Stomach (tissue), 9 donors: Measurements from ENCODE around the gene RAB36. TPM values are rescaled to one million over a fixed set of nuclear protein-coding genes. Genes with fewer than 3 reads are reported as not detected.

Experiments used
- DNase-seq, 2 donors: peaks; one replicate each; pipeline versions ENCODE4 v3.0.0 to v3.0.0-alpha.2; 2013 to 2019
- H3K27ac ChIP-seq, 5 donors: fragments of 200-600 bp in 4 of 5; sonication (generic) in 4 of 5; one replicate each; pipeline ENCODE4 v1.5.1; 2013 to 2019; ENCODE audit warnings: mild to moderate bottlenecking in 1 of 5, moderate library complexity in 1 of 5
- H3K27me3 ChIP-seq, 3 donors: fragments of 200-600 bp; sonication (generic); one replicate each; pipeline ENCODE4 v1.5.1; 2017 to 2019; ENCODE audit warnings: mixed run types in 1 of 3
- H3K36me3 ChIP-seq, 4 donors: fragments of 200-600 bp; sonication (generic); 1 replicate in 3 of 4; 2 replicates in 1 of 4; pipeline ENCODE4 v1.5.1; 2016 to 2019
- H3K4me1 ChIP-seq, 4 donors: fragments of 200-600 bp; sonication (generic); one replicate each; pipeline ENCODE4 v1.5.1; 2016 to 2019
- H3K4me3 ChIP-seq, 4 donors: fragments of 200-600 bp; sonication (generic) in 3 of 4; one replicate each; pipeline ENCODE4 v1.5.1; 2016 to 2019; ENCODE audit warnings: mild to moderate bottlenecking in 1 of 4
- H3K9me3 ChIP-seq, 4 donors: fragments of 200-600 bp; sonication (generic); one replicate each; pipeline ENCODE4 v1.5.1; 2016 to 2019
- EP300 ChIP-seq: sonication (generic); formaldehyde crosslinking; IDR thresholded peaks from one replicate; pipeline ENCODE4 v1.6.1; 2017; ENCODE audit warnings: antibody characterized with exemption
- POLR2A ChIP-seq, 4 donors: fragments of 450-650 bp; IDR thresholded peaks; one replicate each; pipeline ENCODE4 v1.6.1; 2016; ENCODE audit warnings: antibody characterized with exemption in 4 of 4, control low read depth in 2 of 4, mild to moderate bottlenecking in 1 of 4, moderate library complexity in 1 of 4
- POLR2AphosphoS5 ChIP-seq, 3 donors: sonication (generic); formaldehyde crosslinking; IDR thresholded peaks; one replicate each; pipeline ENCODE4 v1.6.1; 2016; ENCODE audit warnings: antibody characterized with exemption in 3 of 3
- WGBS, 5 donors: extraction: QIAGEN DNeasy Blood & Tissue Kit in 3 of 5; methylation state at CpG; one replicate each; pipeline versions ENCODE4 v1.1.5 to v1.1.7; 2013 to 2018; 5-methylcytosine and 5-hydroxymethylcytosine counted together
- intact Hi-C: fragments of 100-400 bp; cut with DNase I; formaldehyde crosslinking; loops from one replicate; pipeline ENCODE4 v1.15.1; 2023; ENCODE audit warnings: low total_unique reads
- polyA plus RNA-seq, 3 donors: library from polyadenylated mRNA; stranded (reverse); fragments of 200-250 nt; gene quantifications; one replicate each; pipeline ENCODE4 v1.2.3, GENCODE V29; 2013
- total RNA-seq, 5 donors: library from RNA; depleted of rRNA; stranded (reverse); fragments of >200 nt; gene quantifications; one replicate each; pipeline versions ENCODE4 v1.1.0 to v1.2.3, GENCODE V29; 2014 to 2016
- TF ChIP-seq, protein P1 (sequence below), 7 experiments: fragments of 450-650 bp in 4 of 7; fragments of 200-600 bp in 3 of 7; sonication (generic) in 3 of 7; IDR thresholded peaks; one replicate each; pipeline ENCODE4 v1.5.1; 2016 to 2019; ENCODE audit warnings: antibody characterized with exemption in 7 of 7, control low read depth in 2 of 7, mild to moderate bottlenecking in 1 of 7
- donor health status: healthy with polysubstance abuse.
- donor health status: Bipolar disorder and iron deficiency.
- donor health status: healthy.

Gene RAB36
- total and polyA plus RNA-seq, 8 donors: 0.58 to 7.6 (median 1.6) TPM; not detected in 1

DNA sequence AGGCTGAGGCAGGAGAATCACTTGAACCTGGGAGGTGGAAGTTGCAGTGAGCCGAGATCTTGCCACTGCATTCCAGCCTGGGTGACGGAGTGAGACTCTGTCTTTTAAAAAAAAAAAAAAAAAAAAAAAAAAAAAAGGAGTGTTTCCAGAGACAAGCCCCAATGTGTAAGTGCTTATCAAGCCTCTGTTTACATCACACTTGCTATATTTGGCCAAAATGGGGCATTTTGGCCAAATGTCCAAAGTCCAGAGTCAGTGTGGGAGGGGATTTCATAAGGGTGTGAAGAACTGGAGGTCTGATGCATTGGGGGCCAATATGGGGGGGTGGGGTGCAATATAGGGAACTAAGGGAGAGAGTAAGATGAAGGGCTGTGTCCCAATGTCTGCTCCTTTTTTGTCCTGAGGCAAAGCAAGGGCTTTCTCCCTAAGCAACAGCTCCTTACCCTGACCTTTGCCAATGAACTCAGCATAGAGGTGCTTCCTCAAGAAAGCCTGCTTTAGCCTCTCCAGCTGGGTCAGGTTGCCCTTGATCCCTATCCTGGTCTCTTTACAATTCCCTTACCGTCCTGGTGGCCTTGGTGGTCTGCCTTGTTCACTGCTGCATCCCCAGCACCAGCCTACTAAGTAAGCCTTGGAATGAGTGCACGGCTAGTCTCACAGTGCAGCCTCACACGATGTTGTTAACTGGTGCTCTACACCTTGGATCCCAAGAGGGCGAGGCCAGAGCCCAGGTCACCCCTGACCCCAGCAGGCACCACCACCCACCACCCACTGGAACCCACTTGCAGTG, 21.0 kb downstream of the RAB36 start:
- intact Hi-C loops: no loop called here
- H3K27ac ChIP-seq: no peak overlapping the region
- H3K4me3 ChIP-seq: no peak overlapping the region
- no peak for DNase-seq
- 34 to 67% (median 59%) methylated on average over 3 to 6 of the region's 6 CpGs for WGBS, 5 donors
- H3K9me3 ChIP-seq: no peaks in the 10 kb centered on the region
- peaks cover 0 to 14% (median 10%) of the 10 kb centered on the region in 4 donors for H3K4me1 ChIP-seq
- TF ChIP-seq POLR2AphosphoS5 (IDR thresholded peaks at IDR 0.05) (no peak), EP300 (no peak), POLR2A (IDR thresholded peaks at IDR 0.05) (no peak)
- TF ChIP-seq, protein P1, sequence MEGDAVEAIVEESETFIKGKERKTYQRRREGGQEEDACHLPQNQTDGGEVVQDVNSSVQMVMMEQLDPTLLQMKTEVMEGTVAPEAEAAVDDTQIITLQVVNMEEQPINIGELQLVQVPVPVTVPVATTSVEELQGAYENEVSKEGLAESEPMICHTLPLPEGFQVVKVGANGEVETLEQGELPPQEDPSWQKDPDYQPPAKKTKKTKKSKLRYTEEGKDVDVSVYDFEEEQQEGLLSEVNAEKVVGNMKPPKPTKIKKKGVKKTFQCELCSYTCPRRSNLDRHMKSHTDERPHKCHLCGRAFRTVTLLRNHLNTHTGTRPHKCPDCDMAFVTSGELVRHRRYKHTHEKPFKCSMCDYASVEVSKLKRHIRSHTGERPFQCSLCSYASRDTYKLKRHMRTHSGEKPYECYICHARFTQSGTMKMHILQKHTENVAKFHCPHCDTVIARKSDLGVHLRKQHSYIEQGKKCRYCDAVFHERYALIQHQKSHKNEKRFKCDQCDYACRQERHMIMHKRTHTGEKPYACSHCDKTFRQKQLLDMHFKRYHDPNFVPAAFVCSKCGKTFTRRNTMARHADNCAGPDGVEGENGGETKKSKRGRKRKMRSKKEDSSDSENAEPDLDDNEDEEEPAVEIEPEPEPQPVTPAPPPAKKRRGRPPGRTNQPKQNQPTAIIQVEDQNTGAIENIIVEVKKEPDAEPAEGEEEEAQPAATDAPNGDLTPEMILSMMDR (IDR thresholded peaks at IDR 0.05): no peak
- H3K36me3 ChIP-seq: peaks cover 0 to 12% (median 0%) of the 10 kb centered on the region in 4 donors
- no peaks in the 10 kb centered on the region for H3K27me3 ChIP-seq

DNA sequence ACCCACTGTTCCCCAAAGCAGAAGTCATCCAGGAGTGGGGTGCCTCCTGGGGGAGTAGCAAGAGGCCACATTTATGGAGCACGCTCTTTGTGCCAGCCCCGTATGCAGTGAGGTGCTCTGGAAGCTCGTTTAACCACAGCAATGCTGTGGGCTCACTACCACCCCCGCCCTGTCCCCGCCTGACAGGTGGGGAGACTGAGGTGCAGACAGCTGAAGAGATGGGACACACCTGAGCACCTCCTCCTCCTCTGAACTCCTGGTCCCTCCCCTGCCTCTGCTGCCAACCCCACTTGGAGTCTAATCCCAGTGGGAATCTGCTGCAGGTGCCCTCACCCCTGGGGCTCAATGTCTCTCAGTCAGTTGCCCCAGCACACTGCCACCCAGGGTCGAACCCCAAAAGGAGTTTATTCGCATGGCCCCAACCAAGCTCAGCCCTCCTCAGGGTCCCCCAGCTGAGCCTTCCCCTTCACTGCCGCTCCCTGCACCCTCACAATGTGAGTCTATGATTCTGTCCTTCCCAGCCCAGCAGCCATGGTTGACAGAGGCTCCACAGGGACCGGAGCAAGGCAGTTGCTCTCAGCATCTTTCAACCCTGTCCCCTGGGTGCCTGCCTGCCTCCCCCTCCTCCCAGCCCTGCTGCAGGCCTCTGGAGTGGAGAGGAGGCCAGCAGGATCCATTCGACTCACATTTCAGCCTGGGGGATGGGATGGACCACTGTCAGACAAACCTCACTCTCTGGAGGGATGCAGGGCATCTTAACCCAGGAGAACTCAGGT, 21.8 kb downstream of the RAB36 start:
- Histone ChIP-seq H3K27me3 (no peaks in the 10 kb centered on the region), H3K4me3 (no peak overlapping the region), H3K4me1 (peaks cover 0 to 14% (median 10%) of the 10 kb centered on the region in 4 donors), H3K36me3 (peaks cover 0 to 4% (median 0%) of the 10 kb centered on the region in 4 donors), H3K27ac (no peak overlapping the region), H3K9me3 (no peaks in the 10 kb centered on the region)
- DNase-seq: no peak
- WGBS, 5 donors: 69 to 82% (median 79%) methylated on average over 9 to 10 of the region's 10 CpGs
- TF ChIP-seq EP300 (no peak), POLR2A (IDR thresholded peaks at IDR 0.05) (no peak), POLR2AphosphoS5 (IDR thresholded peaks at IDR 0.05) (no peak)
- TF ChIP-seq, protein P1 (IDR thresholded peaks at IDR 0.05): no peak
- intact Hi-C loops: no loop called here

DNA sequence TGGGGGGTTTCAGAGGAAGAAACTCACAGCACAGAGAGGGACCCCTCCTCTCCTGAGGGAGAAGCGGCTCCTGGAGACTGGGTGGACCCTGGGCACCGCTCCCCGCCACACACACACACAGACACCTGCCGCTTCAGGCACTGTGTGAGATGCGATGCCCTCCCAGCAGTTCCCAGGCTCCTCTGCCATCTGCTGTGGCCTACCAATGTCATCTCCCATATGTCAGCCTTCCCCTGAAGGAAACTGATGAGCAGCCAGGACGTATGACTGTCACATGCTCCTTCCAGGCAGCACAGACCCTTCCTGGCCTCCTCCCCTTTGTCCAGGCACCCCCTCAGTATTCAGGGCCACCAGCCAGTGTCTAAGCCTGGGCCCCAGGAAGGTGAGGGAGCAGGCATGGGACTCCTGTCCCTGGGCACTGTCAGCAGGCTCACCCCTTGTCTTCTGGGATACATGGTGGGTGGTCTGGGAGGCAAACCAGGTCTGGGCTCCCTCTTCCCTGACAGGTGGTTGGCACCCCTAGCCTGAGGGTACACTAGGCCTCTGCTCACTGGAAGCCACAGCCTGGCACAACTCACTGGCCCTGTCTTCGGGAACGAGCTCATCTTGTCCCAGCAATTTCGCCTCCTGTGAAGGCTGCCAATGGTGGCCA, 23.2 kb downstream of the RAB36 start:
- H3K9me3 ChIP-seq: no peaks in the 10 kb centered on the region
- DNase-seq: no peak
- H3K4me3 ChIP-seq: no peak overlapping the region
- peaks cover 0 to 9% (median 6%) of the 10 kb centered on the region in 4 donors for H3K4me1 ChIP-seq
- no peaks in the 10 kb centered on the region for H3K27me3 ChIP-seq
- H3K27ac ChIP-seq: no peak overlapping the region
- 85 to 100% (median 91%) methylated on average over 3 to 9 of the region's 9 CpGs for WGBS, 5 donors
- no peaks in the 10 kb centered on the region for H3K36me3 ChIP-seq
- TF ChIP-seq, protein P1 (IDR thresholded peaks at IDR 0.05): no peak
- TF ChIP-seq POLR2AphosphoS5 (IDR thresholded peaks at IDR 0.05) (no peak), EP300 (no peak), POLR2A (IDR thresholded peaks at IDR 0.05) (no peak)
- intact Hi-C loops: no loop called here

GRCh38 chr22:23169043-23169406, 23.7 kb downstream of the RAB36 start:
- Histone ChIP-seq H3K9me3 (no peaks in the 10 kb centered on the region), H3K4me1 (peaks cover 0 to 5% (median 2%) of the 10 kb centered on the region in 4 donors), H3K4me3 (no peak overlapping the region), H3K27me3 (no peaks in the 10 kb centered on the region), H3K27ac (no peak overlapping the region), H3K36me3 (no peaks in the 10 kb centered on the region)
- TF ChIP-seq POLR2A (IDR thresholded peaks at IDR 0.05) (no peak), POLR2AphosphoS5 (IDR thresholded peaks at IDR 0.05) (no peak), EP300 (no peak)
- TF ChIP-seq, protein P1 (IDR thresholded peaks at IDR 0.05): no peak
- DNase-seq: no peak
- intact Hi-C loops: no loop called here
- 91 to 98% (median 92%) methylated on average over 4 of the region's 4 CpGs for WGBS, 5 donors
